Gastroesophageal sphincter (tissue), 3 donors: ENCODE data around the gene IRX6.

ENCODE experiments used
- CTCF ChIP-seq, 4 experiments: fragments of 200-600 bp in 2 of 4; fragments of 450-650 bp in 2 of 4; sonication (generic) in 1 of 4; IDR thresholded peaks; one replicate each; pipeline ENCODE4 v1.5.1; 2017 to 2019; ENCODE audit warnings: antibody characterized with exemption in 4 of 4, mild to moderate bottlenecking in 2 of 4, moderate library complexity in 2 of 4
- EP300 ChIP-seq: sonication (generic); formaldehyde crosslinking; IDR thresholded peaks from one replicate; pipeline ENCODE4 v1.6.1; 2017; ENCODE audit warnings: antibody characterized with exemption, mild to moderate bottlenecking
- POLR2A ChIP-seq, 2 donors: fragments of 450-650 bp; IDR thresholded peaks; one replicate each; pipeline ENCODE4 v1.6.1; 2017; ENCODE audit warnings: antibody characterized with exemption in 2 of 2, mild to moderate bottlenecking in 2 of 2, moderate library complexity in 1 of 2
- POLR2AphosphoS5 ChIP-seq: sonication (generic); formaldehyde crosslinking; IDR thresholded peaks from one replicate; pipeline ENCODE4 v1.6.1; 2017; ENCODE audit warnings: antibody characterized with exemption

GRCh38 chr16:55285586-55285985, 38.4 kb upstream of the IRX6 start:
- no peak for TF ChIP-seq CTCF (IDR thresholded peaks at IDR 0.05)
- TF ChIP-seq POLR2A (IDR thresholded peaks at IDR 0.05), result no peak
- TF ChIP-seq POLR2AphosphoS5, result no peak
- no peak for TF ChIP-seq EP300
